GM12865 (cell line): ENCODE data around the gene IRS2.

Experiments used
- DNase-seq: peaks from one replicate; pipeline ENCODE4 v3.0.0; 2010; ENCODE audit warnings: low read depth
- H3K4me3 ChIP-seq: 2 replicates; pipeline ENCODE4 v1.5.1; 2011; ENCODE audit warnings: mild to moderate bottlenecking, low read depth, low read length, control low read depth
- CTCF ChIP-seq: IDR thresholded peaks from 2 replicates; pipeline ENCODE4 v1.5.1; 2011; ENCODE audit warnings: low read length, control low read depth, low read depth, inconsistent platforms; ENCODE audit not compliant: insufficient read depth; ENCODE audit errors: missing control alignments

Gene IRS2

DNA sequence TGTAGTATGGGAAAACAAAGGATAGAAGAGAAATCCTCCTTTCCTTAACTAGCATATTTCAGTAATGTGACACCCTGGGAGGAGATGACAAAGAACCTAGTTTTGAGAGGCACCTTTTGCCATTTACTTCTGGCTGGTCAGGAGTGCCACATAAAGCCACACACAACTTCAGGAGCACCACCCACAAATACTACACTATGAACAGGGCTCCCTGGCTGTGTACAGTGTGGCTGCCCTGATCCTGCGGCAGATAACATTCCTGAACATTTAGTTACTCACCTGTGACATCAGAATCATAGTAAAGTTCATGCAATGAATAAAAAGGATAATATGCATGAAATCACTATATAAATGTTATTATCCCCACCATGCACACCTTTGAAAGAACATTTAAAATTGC is 17.4 kb upstream of the IRS2 start:
- DNase-seq = no peak
- H3K4me3 ChIP-seq = no peak overlapping the region
- no peak for TF ChIP-seq CTCF

GRCh38 chr13:109802936-109803335 is 16.6 kb upstream of the IRS2 start:
- no peak for DNase-seq
- H3K4me3 ChIP-seq = no peak overlapping the region
- no peak for TF ChIP-seq CTCF

GRCh38 chr13:109795011-109795410 is 8.6 kb upstream of the IRS2 start:
- TF ChIP-seq CTCF = no peak
- H3K4me3 ChIP-seq = no peak overlapping the region
- no peak for DNase-seq

DNA sequence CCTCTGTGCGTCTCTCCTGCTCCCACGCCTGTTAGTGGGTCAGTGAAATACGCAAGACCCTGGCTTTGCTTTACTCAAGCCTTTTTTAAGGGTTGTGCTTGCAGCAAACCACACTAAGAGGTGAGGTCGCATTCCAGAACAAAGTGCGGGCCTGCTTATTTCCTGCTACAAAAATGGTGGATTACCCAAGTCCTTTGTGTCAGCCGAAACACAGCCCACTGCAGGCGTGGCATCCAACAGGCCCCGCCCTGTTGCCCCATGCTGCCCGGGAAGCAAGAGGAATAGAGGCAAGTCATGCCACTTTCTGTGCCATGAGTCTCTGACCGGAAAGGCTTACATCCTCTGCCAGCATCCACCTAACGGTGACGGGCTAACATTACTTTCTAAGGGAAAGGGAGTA is 7.7 kb upstream of the IRS2 start:
- no peak for DNase-seq
- no peak overlapping the region for H3K4me3 ChIP-seq
- TF ChIP-seq CTCF = no peak

GRCh38 chr13:109792416-109793059 is 6.2 kb upstream of the IRS2 start:
- TF ChIP-seq CTCF = no peak

DNA sequence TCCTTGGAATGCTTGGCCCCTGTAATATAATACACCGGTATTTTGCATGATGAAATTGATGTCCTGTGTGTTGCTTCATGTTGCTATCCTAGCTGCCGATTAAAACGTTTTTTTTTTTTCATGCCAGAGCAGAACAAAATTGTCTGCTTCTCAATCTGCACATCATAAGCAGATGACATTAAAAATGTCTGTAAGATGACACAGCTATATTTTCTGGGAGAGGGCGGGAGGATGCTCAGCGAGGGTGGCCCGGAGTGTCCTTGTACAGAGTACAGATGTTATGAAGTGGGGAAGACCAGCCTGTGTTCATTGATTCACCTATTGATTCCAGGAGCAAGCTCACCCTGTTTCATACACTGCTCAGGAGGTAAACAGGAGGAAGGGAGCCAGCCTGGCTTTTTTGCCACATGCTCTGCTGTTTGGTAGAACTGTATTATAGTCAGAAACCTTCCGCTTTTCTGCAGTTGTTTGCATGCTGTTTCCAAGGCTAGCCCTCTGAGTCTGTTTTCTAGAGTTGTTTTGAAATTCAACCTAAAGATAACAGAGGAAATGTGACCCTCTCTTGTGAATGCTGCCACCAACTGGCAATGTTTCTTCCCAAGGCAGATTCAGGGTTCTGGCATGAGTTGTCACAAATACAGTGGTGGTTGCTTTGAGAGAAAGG is 4.7 kb upstream of the IRS2 start:
- no peak for DNase-seq
- H3K4me3 ChIP-seq = no peak overlapping the region

More at GRCh38 chr13:109792416-109793059, 6.2 kb upstream of the IRS2 start:
- DNase-seq = no peak
- no peak overlapping the region for H3K4me3 ChIP-seq

More for the DNA sequence above, 4.7 kb upstream of the IRS2 start:
- TF ChIP-seq CTCF = no peak
